K562 (cell line): ENCODE measurements around the gene DLGAP1. TPM values are rescaled to one million over a fixed set of nuclear protein-coding genes. Genes with fewer than 3 reads are reported as not detected.

Experiments used
- ATF6 ChIP-seq: sonication (generic); formaldehyde crosslinking; IDR thresholded peaks from 2 replicates; pipeline ENCODE4 v1.4.0; 2020; ENCODE audit warnings: mild to moderate bottlenecking, missing genetic modification reagents
- CCNT2 ChIP-seq: IDR thresholded peaks from 2 replicates; pipeline ENCODE4 v1.6.1; 2011; ENCODE audit warnings: borderline replicate concordance, low read depth, mild to moderate bottlenecking, moderate library complexity, mixed read lengths, low read length; ENCODE audit not compliant: insufficient read length; ENCODE audit errors: extremely low read depth
- EP300 ChIP-seq: IDR thresholded peaks from 2 replicates; pipeline ENCODE4 v1.6.1; 2012; ENCODE audit warnings: low read length, improper control_type of control experiment
- KAT2B ChIP-seq: IDR thresholded peaks from one replicate; pipeline ENCODE4 v1.6.1; 2012; ENCODE audit warnings: low read depth, mild to moderate bottlenecking, control low read depth, inconsistent platforms, low read length, moderate library complexity
- NR3C1 ChIP-seq: sonication (generic); formaldehyde crosslinking; IDR thresholded peaks from 2 replicates; pipeline ENCODE4 v1.8.1; 2022; ENCODE audit warnings: missing genetic modification reagents
- TBL1XR1 ChIP-seq, 2 experiments: IDR thresholded peaks; 2 replicates each; pipeline ENCODE4 v1.6.1; 2012; ENCODE audit warnings: improper control_type of control experiment in 2 of 2, low read length in 2 of 2, mild to moderate bottlenecking in 1 of 2
- TCF3 ChIP-seq: sonication (generic); formaldehyde crosslinking; IDR thresholded peaks from 2 replicates; pipeline ENCODE4 v1.4.0; 2020; ENCODE audit warnings: mild to moderate bottlenecking, missing genetic modification reagents
- UBTF ChIP-seq, 2 experiments: IDR thresholded peaks; 2 replicates each; pipeline ENCODE4 v1.6.1; 2012; ENCODE audit warnings: improper control_type of control experiment in 2 of 2, low read depth in 2 of 2, low read length in 2 of 2, borderline replicate concordance in 1 of 2
- ZMIZ1 ChIP-seq, 2 experiments: fragments of 150-350 bp in 1 of 2; IDR thresholded peaks; 2 replicates each; pipeline ENCODE4 v1.6.1; 2012 to 2016; ENCODE audit warnings: low read depth in 2 of 2, low read length in 2 of 2, mild to moderate bottlenecking in 1 of 2, moderate library complexity in 1 of 2
- ZNF668 ChIP-seq: fragments of 250-450 bp; sonication (Bioruptor Pico); IDR thresholded peaks from 2 replicates; pipeline ENCODE4 v1.8.0; 2022; ENCODE audit warnings: mild to moderate bottlenecking, inconsistent platforms
- polyA plus RNA-seq, 8 experiments: library from polyadenylated mRNA; depleted of rRNA in 4 of 8; stranded (reverse) in 5 of 8; unstranded in 3 of 8; fragments of >200 nt; fragmentation: Nextera tagmentation in 2 of 8; fragmentation: Illumina TruSeq in 1 of 8; extraction: Ambion mirVana in 2 of 8; extraction: Trizol in 1 of 8; gene quantifications; 2 replicates each; pipeline versions ENCODE4 v1.2.1 to v1.2.3, GENCODE V29; 2011 to 2014; ENCODE audit warnings: inconsistent platforms in 1 of 8, missing spikeins in 1 of 8
- total RNA-seq, 7 experiments: library from RNA; depleted of rRNA in 6 of 7; stranded (reverse); fragments of >200 nt in 6 of 7; fragmentation: Illumina TruSeq in 2 of 7; extraction: Trizol in 2 of 7; gene quantifications; 2 replicates each; pipeline versions ENCODE4 v1.2.1 to v1.2.3, GENCODE V29; 2011 to 2021; ENCODE audit warnings: low replicate concordance in 1 of 7
- TF ChIP-seq, protein P1 (sequence below), 2 experiments: fragments of 250-450 bp in 1 of 2; fragments of 450-650 bp in 1 of 2; sonication (Bioruptor Pico) in 1 of 2; IDR thresholded peaks; 2 replicates each; pipeline versions ENCODE4 v1.6.1 to v1.8.0; 2016 to 2021; ENCODE audit warnings: mild to moderate bottlenecking in 2 of 2, moderate library complexity in 2 of 2, missing compliant biosample characterization in 1 of 2, missing genetic modification characterization in 1 of 2
- TF ChIP-seq, protein P2 (sequence below): sonication (generic); IDR thresholded peaks from 2 replicates; pipeline ENCODE4 v1.6.1; 2016
- TF ChIP-seq, protein P3 (sequence below): sonication (generic); formaldehyde crosslinking; IDR thresholded peaks from 2 replicates; pipeline ENCODE4 v1.8.0; 2022; ENCODE audit warnings: missing genetic modification reagents, mild to moderate bottlenecking, moderate library complexity, borderline replicate concordance

DLGAP1 gene
- total and polyA plus RNA-seq, 9 of the 15 experiments (the other 6 are each of a cell fraction or from before 2014, with no cell fraction given) = 0.04 to 0.22 (median 0.08) TPM

DNA sequence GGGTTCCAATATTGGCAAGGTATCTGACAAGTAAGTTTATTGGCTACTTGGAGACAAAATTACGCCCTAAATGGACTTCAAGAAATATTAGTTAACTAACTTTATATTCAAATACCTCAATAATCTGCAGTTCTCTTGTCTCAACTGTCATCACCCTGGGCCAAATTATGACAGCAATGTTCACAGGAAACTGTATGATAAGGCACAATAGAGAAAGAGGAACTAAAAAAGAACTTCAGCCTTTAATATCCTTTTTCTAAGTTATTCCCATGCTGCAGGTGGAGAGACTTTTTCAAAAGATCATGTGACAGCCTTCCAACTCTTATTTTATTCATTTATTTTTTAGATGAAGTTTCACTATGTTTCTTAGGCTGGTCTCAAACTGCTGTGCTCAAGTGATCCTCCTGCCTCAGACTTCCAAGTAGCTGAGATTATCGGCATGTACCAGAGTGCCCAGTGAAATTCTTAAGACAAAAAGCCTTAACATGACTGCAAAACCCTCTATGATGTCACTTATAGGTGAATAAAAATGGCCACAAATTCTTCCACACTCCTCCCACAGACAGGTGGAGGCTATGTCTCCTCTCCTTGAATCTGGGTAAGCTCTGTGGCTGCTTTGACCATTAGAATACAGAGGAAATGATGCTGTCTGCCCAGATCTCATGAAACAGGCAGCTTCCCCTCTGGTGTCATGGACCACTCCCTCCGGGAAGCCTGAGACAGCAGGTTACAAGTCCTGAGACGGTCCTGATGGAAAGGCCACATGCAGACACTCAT is 794.2 kb downstream of the DLGAP1 start (continued):
- peak; percentile 44; the same call in 1 of the 2 replicates for TF ChIP-seq TCF3 (CRISPR knock-in tag)
- peak in 1 of 2 experiments; percentile 57; a peak in 1 of 4 replicates for TF ChIP-seq ZMIZ1 (IDR thresholded peaks at IDR 0.05; ENCODE audit: low read depth in 2 of 2, low read length in 2 of 2)
- TF ChIP-seq, protein P1, sequence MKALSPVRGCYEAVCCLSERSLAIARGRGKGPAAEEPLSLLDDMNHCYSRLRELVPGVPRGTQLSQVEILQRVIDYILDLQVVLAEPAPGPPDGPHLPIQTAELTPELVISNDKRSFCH (CRISPR knock-in tag; IDR thresholded peaks at IDR 0.05) = 0 out of 2 replicates have a peak, but pooled peaks have one; percentile 38
- TF ChIP-seq, protein P1 (tag; IDR thresholded peaks at IDR 0.05) = peak; percentile 42; the same call in 1 of the 2 replicates
- no peak for TF ChIP-seq KAT2B
- 0 out of 2 replicates have a peak, but pooled peaks have one; percentile 22 for TF ChIP-seq ZNF668
- TF ChIP-seq UBTF (IDR thresholded peaks at IDR 0.05; ENCODE audit: borderline replicate concordance in 1 of 2, low read depth in 2 of 2, low read length in 2 of 2) = 0 out of 4 replicates have a peak, but pooled peaks of 1 of the 2 experiments have one; percentile 45
- TF ChIP-seq NR3C1 (CRISPR knock-in tag) = no peak
- TF ChIP-seq CCNT2 = peak; percentile 24
- 0 out of 2 replicates have a peak, but pooled peaks have one; percentile 73 for TF ChIP-seq ATF6 (CRISPR knock-in tag)
- TF ChIP-seq, protein P2, sequence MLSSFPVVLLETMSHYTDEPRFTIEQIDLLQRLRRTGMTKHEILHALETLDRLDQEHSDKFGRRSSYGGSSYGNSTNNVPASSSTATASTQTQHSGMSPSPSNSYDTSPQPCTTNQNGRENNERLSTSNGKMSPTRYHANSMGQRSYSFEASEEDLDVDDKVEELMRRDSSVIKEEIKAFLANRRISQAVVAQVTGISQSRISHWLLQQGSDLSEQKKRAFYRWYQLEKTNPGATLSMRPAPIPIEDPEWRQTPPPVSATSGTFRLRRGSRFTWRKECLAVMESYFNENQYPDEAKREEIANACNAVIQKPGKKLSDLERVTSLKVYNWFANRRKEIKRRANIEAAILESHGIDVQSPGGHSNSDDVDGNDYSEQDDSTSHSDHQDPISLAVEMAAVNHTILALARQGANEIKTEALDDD = peak; percentile 57; the same call in 1 of the 2 replicates
- peak in 1 of 2 experiments; percentile 81; a peak in 2 of 4 replicates for TF ChIP-seq TBL1XR1 (IDR thresholded peaks at IDR 0.05; ENCODE audit: low read length in 2 of 2)
- peak; percentile 95 for TF ChIP-seq EP300
- TF ChIP-seq, protein P3, sequence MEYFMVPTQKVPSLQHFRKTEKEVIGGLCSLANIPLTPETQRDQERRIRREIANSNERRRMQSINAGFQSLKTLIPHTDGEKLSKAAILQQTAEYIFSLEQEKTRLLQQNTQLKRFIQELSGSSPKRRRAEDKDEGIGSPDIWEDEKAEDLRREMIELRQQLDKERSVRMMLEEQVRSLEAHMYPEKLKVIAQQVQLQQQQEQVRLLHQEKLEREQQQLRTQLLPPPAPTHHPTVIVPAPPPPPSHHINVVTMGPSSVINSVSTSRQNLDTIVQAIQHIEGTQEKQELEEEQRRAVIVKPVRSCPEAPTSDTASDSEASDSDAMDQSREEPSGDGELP (CRISPR knock-in tag) = peak; percentile 43; the same call in 1 of the 2 replicates
